D721Med (cell line): ENCODE results near the gene IGF2.
A peak's percentile ranks its signal among the peaks of the same experiment; 100 is the strongest.

Source experiments
- DNase-seq: peaks from one replicate; pipeline ENCODE4 v3.0.0; 2011; ENCODE audit warnings: low spot score; ENCODE audit not compliant: insufficient read length
- FAIRE-seq: peaks from 2 replicates; lab custom pipeline; 2011; peaks lifted over from hg19 to GRCh38; lab: Jason Lieb, UNC
- TF ChIP-seq, protein P1 (sequence below): IDR thresholded peaks from 2 replicates; pipeline ENCODE4 v1.5.1; 2012; ENCODE audit warnings: mild to moderate bottlenecking, control low read depth; ENCODE audit not compliant: insufficient read depth; ENCODE audit errors: missing control alignments

The IGF2 gene

DNA sequence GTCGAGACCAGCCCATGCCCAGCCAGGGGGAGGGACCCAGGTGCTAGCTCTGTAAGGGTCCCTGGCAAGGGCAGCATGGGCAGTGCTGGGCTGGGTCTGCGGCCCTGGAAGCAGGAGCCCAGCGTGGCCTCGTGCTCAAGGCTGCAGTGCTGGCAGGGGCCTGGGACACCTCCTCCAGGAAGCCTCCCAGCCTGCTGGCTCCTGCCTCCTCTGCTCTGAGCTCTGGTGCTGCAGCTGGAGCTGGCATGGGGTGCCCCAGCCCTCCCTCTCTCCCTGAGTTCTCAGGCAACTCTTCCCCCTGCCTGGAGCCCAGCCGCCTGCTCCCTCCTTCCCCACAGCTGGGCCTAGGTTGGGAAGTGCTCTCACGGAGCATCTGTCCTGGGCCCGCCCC, 15.0 kb upstream of the IGF2 start:
- DNase-seq: no peak
- no peak for FAIRE-seq
- TF ChIP-seq, protein P1, sequence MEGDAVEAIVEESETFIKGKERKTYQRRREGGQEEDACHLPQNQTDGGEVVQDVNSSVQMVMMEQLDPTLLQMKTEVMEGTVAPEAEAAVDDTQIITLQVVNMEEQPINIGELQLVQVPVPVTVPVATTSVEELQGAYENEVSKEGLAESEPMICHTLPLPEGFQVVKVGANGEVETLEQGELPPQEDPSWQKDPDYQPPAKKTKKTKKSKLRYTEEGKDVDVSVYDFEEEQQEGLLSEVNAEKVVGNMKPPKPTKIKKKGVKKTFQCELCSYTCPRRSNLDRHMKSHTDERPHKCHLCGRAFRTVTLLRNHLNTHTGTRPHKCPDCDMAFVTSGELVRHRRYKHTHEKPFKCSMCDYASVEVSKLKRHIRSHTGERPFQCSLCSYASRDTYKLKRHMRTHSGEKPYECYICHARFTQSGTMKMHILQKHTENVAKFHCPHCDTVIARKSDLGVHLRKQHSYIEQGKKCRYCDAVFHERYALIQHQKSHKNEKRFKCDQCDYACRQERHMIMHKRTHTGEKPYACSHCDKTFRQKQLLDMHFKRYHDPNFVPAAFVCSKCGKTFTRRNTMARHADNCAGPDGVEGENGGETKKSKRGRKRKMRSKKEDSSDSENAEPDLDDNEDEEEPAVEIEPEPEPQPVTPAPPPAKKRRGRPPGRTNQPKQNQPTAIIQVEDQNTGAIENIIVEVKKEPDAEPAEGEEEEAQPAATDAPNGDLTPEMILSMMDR: no peak

DNA sequence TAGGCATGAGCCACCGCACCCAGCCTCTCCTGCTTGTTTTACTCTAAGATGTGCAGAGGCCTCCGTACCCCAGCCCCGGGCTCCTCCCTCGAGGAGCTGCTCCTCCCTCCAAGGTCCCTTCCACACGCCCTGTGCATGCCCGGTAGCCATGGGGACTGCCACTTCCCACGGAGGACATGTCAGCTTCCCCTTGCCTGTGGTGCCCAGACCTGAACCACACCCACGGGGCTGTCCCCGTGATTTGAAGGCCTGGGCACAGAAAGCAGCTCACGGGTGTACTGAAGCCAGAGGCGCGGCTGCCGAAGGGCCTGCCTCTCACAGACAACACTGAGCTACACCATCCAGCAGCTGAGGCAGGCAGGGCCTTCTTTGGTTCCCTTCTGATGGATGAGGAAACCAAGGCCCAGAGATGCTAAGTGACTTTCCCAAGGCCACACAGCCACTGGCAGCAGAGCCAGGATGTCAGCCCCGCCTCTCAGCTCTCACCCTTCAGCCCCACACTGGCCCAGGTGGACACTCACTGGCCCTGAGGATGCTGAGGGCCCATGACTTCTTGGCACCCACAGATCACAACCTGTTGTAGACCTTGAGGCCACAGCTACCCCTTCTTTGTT, 14.5 kb upstream of the IGF2 start:
- FAIRE-seq (no peak), DNase-seq (no peak)
- TF ChIP-seq, protein P1: no peak

DNA sequence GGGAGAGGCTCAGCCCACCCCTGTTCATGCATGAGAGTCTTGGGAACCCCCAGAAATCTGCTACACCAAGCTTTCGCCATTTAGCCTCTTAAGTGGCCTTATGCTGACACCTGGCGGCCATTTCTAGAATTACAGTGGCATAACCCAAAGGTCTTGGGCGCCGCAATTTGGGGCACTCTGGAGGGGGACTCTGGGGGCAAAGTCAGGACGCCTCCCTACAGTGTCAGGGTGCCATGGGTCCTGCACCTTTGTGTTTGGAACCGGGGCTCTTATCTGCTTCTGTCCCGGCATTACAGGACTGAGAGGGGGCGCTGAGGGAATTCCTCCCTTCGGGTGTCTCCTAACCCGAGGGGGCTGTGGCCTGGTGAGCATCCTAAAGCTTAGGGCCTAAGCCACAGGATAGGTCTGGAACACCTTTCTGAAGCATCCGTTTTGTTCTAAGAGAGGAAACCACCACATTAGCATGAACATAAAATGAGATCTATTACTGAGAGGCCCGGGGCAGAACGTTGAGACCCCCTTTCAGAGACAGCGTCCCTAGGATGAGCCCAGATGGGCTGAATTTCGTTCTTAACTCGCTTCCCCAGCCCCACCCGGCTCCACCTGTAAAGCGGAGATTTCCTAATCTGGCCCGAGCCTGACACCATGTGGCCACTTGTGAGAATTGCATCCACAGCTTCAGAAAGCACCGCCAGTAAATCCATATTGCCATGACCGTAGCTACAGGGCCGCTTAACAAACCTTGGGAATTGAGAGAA, 12.5 kb upstream of the IGF2 start:
- DNase-seq: peak; percentile 69
- TF ChIP-seq, protein P1: peak; percentile 69
- no peak for FAIRE-seq

DNA sequence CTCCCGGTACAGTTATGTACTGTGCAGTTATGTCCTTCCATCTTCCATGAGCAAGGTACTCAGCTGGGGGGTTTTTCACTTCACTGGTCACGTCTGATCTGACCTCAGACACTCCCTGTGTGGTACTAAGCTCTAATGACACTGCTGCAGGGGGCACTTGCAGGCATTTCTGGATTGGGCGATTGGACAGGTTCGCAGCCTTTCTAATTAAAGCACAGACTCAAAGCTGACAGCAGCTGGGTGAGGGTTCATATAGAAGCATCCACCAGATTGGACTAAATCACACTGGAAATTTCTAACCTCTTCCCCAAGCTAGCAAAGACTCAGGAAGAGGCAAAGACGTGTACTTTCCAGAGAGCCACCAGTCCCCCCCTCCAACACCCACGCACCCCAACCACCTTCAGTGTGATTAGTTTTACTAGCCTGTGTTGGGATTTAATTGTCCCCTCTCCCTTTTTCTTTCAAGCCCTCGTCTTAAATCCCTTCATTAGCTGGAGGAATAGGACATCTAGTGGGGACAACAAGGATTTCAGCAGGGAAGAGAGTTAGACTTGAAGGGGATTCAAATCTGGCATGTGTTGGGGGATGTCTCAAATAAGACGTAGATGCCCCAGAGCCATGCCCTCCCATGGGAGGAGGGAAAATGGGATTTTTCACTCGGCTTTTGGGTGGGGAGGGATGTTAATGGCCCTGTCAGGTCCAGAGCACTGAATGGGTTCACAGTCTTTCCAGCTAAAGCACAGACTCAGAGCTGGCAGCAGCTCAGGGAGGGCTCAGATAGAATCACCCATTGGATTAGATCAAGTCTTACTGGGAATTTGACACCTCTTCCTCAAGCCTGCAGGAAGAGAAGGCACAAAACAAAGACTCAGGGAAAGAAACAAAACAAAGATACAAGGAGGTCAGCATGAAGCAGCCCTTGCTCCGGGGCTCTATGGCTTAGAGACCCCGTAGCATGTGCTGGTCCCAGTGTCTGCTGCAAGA, 11.0 kb upstream of the IGF2 start:
- TF ChIP-seq, protein P1: peak; percentile 25
- no peak for FAIRE-seq
- no peak for DNase-seq

DNA sequence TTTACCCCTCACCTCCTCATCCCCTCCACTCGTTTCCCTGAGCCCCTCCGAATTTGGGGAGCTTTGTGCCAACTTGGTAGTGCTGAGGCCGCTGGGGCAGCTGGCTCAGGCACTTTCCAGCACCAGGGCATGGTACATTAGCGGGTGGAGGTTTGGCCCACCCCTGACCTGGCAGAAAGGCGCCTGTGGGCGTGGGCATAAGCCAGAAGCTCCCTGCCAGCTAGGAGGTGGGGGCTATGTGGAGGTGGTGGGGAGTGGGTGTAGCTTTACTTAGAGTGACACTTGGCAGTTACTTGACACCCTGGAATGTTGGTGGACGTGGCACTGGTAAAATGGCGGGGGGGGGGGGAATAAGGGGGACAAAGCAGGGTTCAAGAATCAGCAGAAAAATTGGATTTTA, 10.3 kb upstream of the IGF2 start:
- TF ChIP-seq, protein P1: no peak
- FAIRE-seq: no peak
- no peak for DNase-seq

DNA sequence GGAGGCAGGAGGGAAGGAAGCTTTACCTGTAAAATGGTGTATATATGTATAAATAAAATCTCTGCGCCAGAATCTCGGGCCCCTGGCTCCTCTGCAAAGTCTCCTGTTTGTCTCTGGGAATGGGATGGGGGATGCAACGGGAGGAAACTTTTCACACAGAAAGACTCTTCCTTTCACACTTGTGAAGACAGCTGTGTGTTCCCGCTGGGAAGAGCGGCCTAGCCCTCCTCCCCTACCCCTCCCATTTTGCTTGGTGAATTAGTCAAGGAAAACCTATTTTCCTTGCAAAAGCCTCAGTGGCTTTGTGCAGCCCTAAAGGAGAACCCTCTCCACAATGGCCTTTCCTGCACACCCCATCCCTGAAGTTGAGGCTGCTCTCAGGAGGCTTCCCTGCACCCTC, 9.4 kb upstream of the IGF2 start:
- FAIRE-seq: no peak
- DNase-seq: no peak
- TF ChIP-seq, protein P1: no peak
